ENCODE data around the gene AHNAK.

- TF ChIP-seq OSR1 (CRISPR knock-in tag; IDR thresholded peaks at IDR 0.05) (no peak), TSHZ2 (CRISPR knock-in tag; IDR thresholded peaks at IDR 0.05) (no peak), BACH2 (CRISPR knock-in tag; IDR thresholded peaks at IDR 0.05; ENCODE audit: borderline replicate concordance) (no peak), RARB (CRISPR knock-in tag; IDR thresholded peaks at IDR 0.05) (no peak), ZC3H10 (CRISPR knock-in tag; IDR thresholded peaks at IDR 0.05) (no peak), ZNF8 (CRISPR knock-in tag; IDR thresholded peaks at IDR 0.05) (no peak), ZFP3 (CRISPR knock-in tag; IDR thresholded peaks at IDR 0.05) (no peak)
- TF ChIP-seq, protein P1, sequence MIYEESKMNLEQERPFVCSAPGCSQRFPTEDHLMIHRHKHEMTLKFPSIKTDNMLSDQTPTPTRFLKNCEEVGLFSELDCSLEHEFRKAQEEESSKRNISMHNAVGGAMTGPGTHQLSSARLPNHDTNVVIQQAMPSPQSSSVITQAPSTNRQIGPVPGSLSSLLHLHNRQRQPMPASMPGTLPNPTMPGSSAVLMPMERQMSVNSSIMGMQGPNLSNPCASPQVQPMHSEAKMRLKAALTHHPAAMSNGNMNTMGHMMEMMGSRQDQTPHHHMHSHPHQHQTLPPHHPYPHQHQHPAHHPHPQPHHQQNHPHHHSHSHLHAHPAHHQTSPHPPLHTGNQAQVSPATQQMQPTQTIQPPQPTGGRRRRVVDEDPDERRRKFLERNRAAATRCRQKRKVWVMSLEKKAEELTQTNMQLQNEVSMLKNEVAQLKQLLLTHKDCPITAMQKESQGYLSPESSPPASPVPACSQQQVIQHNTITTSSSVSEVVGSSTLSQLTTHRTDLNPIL (CRISPR knock-in tag; IDR thresholded peaks at IDR 0.05; ENCODE audit: low read depth): no peak
Observed at GRCh38 chr11:62538470-62539237, 8.0 kb downstream of the AHNAK start.

Data from SK-N-SH treated with all-trans-retinoic acid at 6 μM for 48 hours (cell line).